Femur (tissue), 1 donor: ENCODE measurements around the gene LMX1A.

Source experiments
- DNase-seq: peaks from one replicate; pipeline ENCODE4 v3.0.0-alpha.2; 2017

Gene LMX1A

GRCh38 chr1:165365341-165365740 lies 8.8 kb upstream of the LMX1A start:
- no peak for DNase-seq

GRCh38 chr1:165364568-165365133 lies 8.1 kb upstream of the LMX1A start:
- peak; percentile 74 for DNase-seq

- DNase-seq = no peak
These were observed 361 bp upstream of the LMX1A start for GRCh38 chr1:165356876-165357275.

GRCh38 chr1:165355139-165355976 lies 1.2 kb downstream of the LMX1A start:
- DNase-seq = no peak

GRCh38 chr1:165354739-165355138 lies 1.8 kb downstream of the LMX1A start:
- DNase-seq = no peak

- no peak for DNase-seq
These were observed 2.5 kb downstream of the LMX1A start for GRCh38 chr1:165353731-165354671.

GRCh38 chr1:165352442-165353293 lies 3.8 kb downstream of the LMX1A start:
- DNase-seq = no peak

GRCh38 chr1:165351863-165352441 lies 4.6 kb downstream of the LMX1A start:
- no peak for DNase-seq

- DNase-seq = no peak
These were observed 5.7 kb downstream of the LMX1A start for GRCh38 chr1:165350840-165351239.

GRCh38 chr1:165345502-165345901 lies 11.0 kb downstream of the LMX1A start:
- no peak for DNase-seq

GRCh38 chr1:165344736-165345135 lies 11.8 kb downstream of the LMX1A start:
- DNase-seq = no peak

- no peak for DNase-seq
These were observed 12.3 kb downstream of the LMX1A start for GRCh38 chr1:165344198-165344597.

- DNase-seq = no peak
These were observed 13.9 kb downstream of the LMX1A start for GRCh38 chr1:165342587-165342986.

GRCh38 chr1:165342168-165342567 lies 14.3 kb downstream of the LMX1A start:
- peak; percentile 59 for DNase-seq

- no peak for DNase-seq
These were observed 17.4 kb downstream of the LMX1A start for GRCh38 chr1:165339164-165339563.

- no peak for DNase-seq
These were observed 26.0 kb downstream of the LMX1A start for GRCh38 chr1:165330483-165330882.

- DNase-seq = no peak
These were observed 27.4 kb downstream of the LMX1A start for GRCh38 chr1:165329104-165329503.

GRCh38 chr1:165328136-165328535 lies 28.4 kb downstream of the LMX1A start:
- no peak for DNase-seq

GRCh38 chr1:165327538-165327937 lies 29.0 kb downstream of the LMX1A start:
- DNase-seq = no peak

GRCh38 chr1:165325460-165326203 lies 30.9 kb downstream of the LMX1A start:
- DNase-seq = no peak

GRCh38 chr1:165324050-165324449 lies 32.5 kb downstream of the LMX1A start:
- no peak for DNase-seq
